GM18868 (cell line): ENCODE measurements around the gene PAK1.
A peak's percentile ranks its signal among the peaks of the same experiment; 100 is the strongest.

ENCODE experiments used
- ATAC-seq: cut with Tn5 transposase; IDR thresholded peaks from one replicate; pipeline ENCODE4 v1.9.1; 2021; ENCODE audit warnings: mild to moderate bottlenecking, moderate library complexity; ENCODE audit not compliant: unreplicated experiment

PAK1 gene

DNA sequence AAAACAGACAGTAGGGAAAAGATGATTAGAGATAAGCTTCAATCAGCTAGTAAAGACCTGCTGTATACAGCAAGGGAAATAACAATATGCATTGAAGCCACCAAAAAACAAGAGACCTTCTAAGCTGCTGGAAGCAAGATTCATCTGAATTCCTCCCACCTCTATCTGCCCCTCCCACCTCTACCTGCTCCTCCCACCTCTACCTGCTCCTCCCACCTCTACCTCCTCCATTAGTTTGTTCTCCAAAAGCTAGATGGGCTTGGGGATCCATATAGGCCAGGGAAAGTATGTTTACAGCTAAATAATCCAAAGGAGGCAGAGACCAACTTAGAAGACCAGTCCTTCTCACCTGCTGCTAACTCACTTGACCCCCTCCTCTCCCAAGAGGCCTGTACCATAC lies 33.2 kb downstream of the PAK1 start:
- ATAC-seq = no peak

DNA sequence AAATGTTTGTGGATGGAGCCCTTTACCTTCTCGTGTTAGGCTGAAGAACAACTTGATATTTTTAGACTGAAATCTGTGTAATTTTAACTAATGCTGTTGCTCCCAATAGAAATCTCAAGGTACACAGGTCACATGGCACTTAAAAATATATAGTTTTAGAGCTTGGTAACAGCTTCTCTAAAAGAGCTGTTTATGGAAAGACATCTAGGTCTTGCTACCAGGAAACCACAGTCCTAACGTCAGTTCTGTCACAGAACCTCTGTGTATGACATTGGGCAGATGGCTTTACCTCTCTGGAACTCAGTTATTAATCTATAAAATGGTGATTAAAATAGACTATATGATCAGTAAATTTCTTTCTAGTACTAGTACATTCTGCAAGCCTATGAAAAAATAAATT lies 35.4 kb downstream of the PAK1 start:
- ATAC-seq = peak; percentile 35

DNA sequence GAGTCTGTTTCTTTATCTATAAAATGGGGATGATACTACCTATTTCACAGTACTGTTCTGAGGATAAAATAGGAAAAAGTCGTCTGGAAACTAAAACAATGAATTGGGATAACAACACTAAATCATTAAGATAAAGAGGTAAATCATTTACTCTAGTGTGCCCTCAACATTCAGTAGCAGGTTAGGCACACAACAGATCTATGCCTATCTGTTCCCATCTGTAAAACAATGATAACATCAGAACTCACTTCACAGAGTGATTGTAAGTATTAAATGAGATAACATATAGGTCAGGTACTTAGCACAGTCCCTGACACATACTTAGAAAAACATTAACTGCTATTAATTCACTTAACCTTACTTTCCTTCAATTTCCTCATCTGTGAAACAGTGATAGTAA lies 36.9 kb downstream of the PAK1 start:
- ATAC-seq = no peak

DNA sequence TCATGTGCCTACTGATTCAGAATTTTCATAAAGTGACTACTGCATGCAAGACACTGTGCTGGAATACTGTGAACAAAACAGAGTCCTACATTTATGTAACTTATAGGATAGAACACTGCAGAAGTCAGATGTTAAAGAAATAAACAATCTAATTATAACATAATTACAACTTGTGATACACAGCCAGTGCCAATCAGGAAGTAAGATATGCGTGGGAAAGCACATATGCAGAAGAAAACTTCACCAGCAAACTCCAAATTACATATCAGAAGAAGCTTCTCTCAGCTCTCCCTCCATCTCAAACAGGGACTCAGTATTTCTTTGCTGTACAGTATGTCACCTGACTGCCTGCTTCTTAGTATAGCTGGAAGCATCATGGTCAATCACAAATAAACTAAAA lies 37.4 kb downstream of the PAK1 start:
- ATAC-seq = no peak

DNA sequence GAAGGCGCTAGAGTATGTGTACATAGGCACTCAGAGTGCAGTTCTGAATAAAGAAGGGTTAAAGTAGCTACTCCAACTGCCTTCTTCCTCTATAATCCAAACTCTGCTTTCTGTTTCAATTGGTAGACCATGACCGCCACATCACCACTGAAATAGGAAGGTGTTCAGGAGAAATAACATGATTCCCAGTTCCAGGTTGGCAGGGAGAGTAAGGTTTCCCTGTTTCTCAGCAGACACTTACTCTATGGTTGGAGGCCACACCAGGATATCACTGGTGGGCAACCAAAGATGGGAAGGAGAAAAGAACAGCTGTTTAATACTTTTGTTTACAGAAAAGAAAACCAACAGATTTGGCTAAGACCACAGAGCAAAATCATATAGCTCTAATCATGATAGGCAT lies 37.9 kb downstream of the PAK1 start:
- ATAC-seq = no peak

DNA sequence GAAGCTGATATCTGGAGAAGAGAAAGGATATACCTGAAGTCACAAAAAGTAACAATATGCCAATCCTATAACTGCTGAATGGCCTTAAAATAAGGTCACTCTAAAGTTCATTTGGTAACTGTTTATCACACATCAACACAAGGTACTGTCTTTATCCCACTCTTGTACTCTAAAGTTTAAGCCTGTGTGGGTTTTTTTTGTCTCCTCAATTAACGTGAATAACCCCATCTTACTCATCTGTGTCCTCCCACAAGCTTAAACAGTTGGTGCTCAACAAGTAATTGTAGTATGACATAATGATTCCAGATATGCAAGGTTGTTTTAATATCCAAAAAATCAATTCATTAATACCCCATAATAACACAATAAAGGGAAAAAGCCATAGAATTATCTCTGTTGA lies 42.1 kb downstream of the PAK1 start:
- no peak for ATAC-seq

DNA sequence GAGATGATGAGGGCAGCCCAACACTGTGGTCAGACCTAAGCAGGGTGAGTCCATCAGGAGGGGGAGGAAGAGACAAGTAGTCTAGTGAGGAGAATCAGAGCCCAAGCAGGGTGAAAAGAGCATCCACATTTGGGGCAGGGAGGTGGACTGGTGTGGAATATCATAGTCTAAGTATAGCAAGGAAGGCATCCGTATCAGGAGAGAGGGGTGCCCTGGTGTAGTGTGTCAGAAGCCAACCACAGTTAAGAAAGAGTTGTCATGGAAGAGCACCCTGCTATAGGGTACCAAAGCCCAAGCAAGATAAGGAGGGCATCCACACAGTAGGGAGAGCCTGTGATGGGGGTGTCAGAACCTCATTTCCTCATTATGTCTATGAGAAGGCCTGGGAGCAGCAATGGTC lies 45.3 kb downstream of the PAK1 start:
- ATAC-seq = no peak

DNA sequence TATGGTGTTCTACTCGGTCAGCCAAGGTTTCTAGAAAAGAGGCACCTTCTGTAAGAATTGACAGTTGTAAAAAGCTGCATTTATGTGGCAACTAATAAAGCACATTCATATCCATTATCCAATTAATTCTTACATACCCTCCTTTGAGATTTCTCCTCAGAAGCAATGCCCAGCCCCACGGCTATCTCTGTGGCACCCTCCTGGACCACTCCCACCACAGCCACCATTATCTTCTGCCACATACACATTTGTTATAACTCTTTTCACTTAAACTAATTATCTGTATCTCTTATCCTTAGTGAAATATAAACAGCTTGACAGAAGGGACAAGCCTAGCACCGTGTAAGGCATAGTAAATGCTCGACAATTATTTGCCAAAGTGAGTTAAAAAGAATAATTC lies 48.5 kb downstream of the PAK1 start:
- ATAC-seq = no peak

DNA sequence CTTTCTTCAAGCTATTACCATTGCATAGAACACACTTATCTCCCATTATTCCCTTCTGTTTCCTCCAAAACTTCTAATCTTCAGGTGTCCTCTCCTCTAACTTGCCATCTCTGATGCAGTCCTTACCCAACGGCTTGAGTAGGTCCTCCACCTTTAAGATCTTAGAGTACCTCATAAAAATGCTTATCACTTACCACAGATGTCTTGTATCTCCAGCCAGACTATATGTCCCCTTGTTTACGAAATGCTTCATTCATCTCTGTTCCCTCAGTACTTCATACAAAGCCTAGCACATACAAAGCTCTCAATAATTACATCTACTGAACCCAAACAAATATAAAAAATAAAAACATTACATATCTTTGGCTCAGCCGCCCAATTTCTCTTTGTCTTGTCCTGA lies 49.2 kb downstream of the PAK1 start:
- no peak for ATAC-seq

DNA sequence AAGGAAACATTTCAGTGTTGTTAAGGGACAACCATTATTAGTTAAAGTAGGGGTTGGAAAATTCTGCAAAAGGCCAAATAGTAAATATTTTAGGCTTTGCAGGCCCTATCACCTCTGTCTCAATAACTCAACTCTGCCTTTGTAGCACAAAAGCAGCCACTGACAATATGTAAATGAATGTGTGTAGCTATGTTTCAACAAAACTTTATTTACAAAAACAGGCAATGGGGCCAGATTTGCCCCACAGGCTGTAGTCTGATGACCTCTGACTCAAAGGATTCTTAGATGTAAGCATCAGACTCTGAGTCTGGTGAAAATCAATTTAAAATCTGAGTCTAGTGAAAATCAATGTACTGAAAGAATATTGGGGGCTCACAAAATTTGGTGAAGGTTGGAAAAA lies 50.3 kb downstream of the PAK1 start:
- no peak for ATAC-seq

DNA sequence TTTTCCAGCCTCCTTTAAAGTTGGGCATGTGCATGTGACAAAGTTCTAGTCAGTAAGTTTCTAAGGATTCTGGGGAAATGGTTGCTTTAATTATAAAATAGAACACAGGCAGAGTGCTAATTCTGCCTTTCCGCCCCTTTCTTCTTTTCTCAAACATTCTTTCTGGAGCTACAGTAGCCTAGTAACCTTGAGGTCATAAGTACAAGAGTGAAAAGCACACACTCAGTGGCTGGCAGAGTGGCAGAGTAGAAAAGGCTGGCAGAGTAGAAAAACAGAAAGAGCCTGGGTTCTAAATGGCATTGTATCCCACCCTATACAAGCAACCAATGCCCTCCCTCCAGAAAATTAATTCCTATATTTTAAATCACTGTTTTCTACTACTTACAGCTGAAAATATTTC lies 51.2 kb downstream of the PAK1 start:
- ATAC-seq = no peak

DNA sequence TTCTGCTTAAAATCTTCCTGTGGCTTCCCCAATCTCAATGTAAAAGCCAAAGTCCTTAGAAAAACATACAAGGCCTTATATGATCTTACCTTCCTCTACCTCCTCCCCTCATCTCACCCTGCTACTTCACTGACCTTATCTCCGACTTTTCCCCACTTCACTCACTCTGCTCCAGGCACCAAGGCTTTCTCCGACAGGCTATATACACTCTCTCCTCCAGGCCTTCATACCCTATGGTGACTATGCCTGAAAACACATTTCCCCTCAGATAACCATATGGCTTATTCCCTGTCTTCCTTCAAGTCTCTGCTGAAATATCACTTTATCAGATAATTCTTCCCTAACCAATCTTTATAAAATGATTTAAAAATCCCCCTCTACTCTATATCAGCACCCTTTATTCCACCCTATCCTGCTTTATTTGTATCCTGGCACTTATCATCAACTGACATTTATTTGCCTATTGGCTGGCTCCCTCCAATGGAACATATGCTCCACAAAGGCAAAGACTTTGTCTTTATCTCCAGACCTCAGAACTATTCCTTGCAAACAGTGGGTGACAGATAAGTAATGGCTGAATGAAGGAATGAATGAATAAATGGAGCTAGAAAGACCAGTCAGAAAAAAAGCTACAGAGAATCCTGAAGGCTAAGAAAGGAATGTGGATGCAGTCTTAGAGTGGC lies 52.7 kb downstream of the PAK1 start:
- ATAC-seq = no peak

DNA sequence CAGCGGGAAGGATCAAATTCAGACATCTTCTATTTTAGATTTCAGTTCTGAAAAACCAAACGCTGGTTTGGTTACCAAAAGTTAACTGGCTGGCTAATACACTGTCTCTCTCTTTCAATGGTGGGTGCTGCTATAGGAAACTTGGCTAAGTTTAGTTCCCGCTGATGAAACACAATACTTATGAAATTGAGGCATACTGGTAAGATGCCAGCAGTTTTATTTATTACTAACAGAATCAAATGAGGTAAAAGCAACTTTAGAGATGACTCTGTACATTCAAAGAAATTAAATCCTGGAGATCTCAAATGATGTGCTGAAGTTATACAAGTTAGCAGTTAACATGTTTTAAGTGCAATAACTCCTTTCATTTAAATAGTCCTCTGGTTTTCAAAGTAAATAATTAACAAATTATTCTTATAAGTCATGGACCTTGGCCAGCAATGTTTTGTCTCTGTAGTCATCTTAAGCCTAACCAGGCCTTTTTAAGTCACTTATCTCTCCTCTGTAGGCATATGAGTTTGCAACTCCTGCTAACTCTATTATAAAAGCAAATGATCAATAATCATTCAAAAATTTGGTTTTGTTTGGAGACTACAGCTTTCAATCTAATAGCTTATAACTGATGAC lies 54.8 kb downstream of the PAK1 start:
- peak; percentile 14 for ATAC-seq

DNA sequence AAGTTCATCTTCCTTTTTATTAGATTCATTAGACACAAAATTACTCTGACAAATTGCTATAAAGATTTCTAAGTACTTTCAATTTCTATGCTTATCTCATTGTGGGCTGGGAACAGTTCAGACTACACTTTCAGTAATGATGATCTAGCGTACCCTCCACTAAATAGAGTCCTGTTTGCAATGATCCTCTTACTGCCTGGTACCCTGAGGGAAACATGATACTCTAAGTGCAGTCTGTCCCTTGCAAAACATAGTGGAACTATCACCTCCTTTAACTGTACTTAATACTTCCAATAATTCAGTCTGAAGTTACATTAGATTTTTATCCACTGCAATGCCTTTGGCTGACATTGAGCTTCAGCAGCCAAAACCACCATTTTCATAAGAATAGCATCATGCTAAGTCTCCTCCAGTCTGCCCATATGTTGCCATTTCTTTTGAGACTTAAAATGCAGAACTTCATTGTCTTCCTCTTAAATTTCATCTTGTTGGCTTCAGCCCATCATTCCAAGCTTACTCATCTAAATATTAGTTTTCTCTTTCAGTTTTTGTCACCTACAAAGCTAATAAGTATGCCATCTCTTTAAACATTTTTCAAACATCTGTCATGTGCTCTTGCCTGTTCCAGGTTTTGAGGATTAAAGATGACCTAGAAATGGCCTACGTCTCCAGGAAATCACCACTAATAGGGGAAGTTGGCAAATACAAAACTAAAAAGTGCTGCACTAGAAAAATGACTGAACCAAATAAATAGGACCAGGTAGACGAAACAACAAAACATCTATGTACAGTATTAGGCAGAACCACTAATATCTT lies 55.5 kb downstream of the PAK1 start:
- ATAC-seq = peak; percentile 88

DNA sequence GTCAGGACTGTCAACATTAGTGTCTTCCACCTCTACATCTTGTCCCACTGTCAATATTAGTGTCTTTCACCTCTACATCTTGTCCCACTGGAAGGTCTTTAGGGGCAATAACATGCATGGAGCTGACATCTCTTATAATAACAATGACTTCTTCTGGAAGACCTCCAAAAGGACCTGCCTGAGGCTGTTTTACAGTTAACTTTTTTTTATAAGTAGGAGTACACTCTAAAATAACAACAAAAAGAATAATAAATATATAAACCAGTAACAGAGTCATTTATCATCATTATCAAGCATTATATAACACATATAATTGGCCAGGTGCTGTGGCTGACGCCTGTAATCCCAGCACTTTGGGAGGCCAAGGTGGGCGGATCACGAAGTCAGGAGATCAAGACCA lies 57.5 kb downstream of the PAK1 start:
- ATAC-seq = no peak

DNA sequence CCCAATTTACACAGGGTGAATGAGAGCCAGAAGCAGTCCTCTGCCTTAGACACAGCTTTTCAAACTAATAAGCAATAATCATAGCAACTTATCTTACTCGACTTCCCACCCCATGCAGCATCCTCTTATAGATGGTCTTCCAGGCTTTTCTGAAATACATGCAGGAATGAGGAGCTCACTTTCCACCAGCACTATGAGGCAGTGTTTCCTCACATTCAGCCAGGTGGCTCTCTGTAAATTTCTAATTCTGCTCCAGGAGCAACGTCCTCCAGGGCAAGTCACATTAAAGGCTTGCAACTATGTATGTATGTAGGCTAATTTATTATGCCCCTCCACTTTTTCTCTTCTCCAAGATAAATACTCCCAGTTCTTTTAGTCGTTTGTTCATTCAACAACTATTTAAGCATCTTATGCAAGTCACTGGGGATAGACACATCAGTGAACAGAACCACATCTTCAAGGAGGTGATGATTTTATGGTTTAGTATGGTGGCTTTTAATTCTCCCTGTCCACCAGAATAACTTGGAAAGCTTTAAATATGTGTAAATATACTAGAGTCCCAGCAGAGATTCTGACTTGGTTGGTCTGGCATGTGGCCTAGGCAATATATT lies 59.9 kb downstream of the PAK1 start:
- ATAC-seq = no peak

DNA sequence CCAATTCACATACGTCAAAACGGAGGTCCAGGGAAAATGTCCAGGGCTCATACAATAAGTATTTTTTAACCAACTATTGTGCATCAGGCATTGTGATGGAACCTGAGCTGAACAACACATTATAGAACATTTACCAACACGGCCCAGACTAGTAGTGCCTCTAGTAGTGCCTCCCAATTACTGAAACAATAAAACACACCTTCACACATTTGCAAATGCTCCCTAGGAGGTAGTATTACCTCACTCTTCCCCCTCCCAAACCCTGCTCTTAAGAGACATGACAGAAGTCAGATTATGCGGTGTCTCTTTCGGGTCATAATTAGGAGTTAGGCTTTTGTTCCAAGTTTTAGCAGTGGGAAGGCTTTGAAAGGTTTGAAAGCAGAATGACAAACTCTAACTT lies 61.1 kb downstream of the PAK1 start:
- ATAC-seq = no peak

DNA sequence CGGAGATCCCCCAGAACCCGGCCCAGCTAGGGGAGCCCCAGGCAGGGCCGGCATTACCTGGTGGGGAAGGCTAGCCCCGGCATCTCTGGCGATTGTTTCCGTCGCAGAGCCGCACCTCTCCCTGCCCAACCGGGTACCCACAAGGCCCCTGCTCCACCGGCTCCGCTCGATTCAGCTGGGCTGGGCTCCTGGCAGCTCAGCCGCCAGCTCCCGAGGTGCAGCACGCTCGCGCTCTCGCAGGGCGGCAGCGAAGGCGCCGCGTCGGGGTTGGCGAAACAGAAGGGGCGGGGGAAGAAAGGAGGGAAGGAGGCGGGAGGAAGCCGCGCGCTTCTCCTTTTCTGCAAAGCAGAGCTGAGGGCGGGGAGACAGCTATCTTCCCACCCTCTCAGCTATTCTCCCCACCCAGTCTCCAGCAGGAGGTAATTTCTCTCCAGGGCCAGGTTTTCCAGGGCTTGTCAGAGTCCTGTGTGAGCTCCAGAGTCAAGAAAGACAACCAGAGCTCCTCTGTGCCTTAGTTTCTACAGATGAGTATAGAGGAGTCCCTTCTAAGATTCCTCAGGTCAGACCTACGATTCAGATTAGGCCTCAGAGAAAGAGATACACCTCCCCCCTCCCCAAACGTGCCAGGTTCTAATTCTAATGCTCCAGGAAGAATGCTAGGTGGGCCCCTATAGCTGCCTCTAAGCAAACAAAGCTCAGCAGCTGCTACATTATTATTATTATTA lies 62.0 kb downstream of the PAK1 start:
- peak; percentile 93 for ATAC-seq

DNA sequence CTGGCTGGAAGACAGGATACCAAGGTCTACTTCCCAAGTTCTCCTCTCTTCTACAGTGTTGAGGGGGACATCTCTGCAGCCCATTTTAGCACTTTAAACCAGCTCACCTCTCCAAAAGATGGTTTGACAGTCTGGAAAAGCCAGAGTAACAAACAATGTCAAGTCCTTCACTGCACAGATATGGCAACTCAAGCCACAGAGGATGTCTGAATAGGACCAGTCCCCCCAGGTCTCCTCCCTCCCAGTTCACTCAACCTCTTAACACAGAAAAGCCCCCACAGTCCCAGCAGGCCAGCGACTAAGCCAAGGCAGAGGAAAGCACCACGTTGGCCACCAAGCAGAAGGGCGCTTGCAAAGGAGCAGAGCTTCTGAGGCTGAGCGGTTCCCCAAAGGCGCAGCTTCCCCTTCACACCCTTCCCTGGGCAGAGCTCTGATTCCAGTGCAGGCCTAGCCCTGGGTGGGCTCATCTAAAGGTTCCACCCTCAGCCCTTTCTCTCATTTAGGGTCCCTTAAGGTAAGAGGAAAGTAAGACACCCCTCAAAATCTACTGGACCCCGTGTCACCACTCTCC lies 62.7 kb downstream of the PAK1 start:
- ATAC-seq = peak; percentile 48

DNA sequence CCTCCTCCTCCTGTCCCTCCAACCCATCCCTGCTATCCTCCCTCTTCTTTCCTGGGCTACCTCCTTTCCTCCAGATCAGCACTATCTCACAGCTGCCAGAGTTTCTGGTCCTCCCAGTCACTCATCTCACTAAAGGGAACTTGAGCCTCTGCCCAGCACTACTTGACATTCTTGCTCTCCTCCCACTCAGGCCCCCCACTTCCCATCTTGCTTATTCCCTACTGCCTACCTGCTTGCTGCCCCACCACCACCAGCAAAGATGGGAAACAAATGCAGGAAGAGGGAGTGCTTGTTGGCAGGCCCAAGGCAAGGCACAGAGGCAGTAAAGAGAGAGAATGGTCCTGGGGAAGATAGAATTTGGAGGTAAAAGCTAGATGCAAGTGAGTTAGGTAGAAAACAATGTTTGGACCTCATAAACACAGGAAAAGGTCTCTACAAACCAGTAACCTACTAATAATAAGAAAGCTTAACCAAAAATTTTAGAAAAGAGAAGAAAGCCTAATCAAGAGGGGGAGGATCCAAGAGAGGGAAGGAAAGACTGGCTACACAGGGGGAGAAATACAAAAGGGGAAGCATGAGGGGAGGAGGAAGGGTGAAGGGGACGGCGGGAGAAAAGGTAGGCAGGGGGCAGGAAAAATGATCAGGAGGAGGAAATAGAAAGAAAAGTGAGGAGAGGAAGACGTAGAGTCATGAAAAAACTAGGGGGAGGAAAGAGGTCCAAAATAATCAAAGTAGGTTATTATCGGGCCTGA lies 63.6 kb downstream of the PAK1 start:
- no peak for ATAC-seq
